HEK293 (cell line): ENCODE results near the gene PLEKHA7.

ENCODE experiments used
- CTCF ChIA-PET: fragments of 350-600 bp; formaldehyde crosslinking; extraction: SDS; loops from one replicate; lab custom pipeline; 2021; ENCODE audit warnings: antibody characterized with exemption; lab: Yijun Ruan, JAX
- POLR2A ChIA-PET: fragments of 300-600 bp; formaldehyde crosslinking; extraction: SDS; loops from one replicate; lab custom pipeline; 2020; ENCODE audit warnings: antibody characterized with exemption, inconsistent platforms; lab: Yijun Ruan, JAX
- H3K27ac ChIP-seq: fragments of 200-500 bp; sonication (Bioruptor generic); 2 replicates; pipeline ENCODE4 v1.5.1; 2014; ENCODE audit warnings: low read depth, low read length, control low read depth, inconsistent platforms; ENCODE audit errors: extremely low read depth
- H3K36me3 ChIP-seq, 2 experiments: fragments of 200-500 bp in 1 of 2; sonication (Bioruptor generic) in 1 of 2; 1 replicate in 1 of 2; 2 replicates in 1 of 2; pipeline ENCODE4 v1.5.1; 2014 to 2017; ENCODE audit warnings: inconsistent platforms in 2 of 2, low read length in 2 of 2; ENCODE audit not compliant: control insufficient read depth in 2 of 2, insufficient read depth in 1 of 2
- H3K4me1 ChIP-seq: fragments of 200-500 bp; sonication (Bioruptor generic); 2 replicates; pipeline ENCODE4 v1.5.1; 2014; ENCODE audit warnings: mild to moderate bottlenecking, low read length, inconsistent platforms; ENCODE audit not compliant: control insufficient read depth, insufficient read depth
- H3K4me3 ChIP-seq: 2 replicates; pipeline ENCODE4 v1.5.1; 2011; ENCODE audit warnings: low read depth, mild to moderate bottlenecking, control low read depth, low read length, moderate library complexity
- H3K9me3 ChIP-seq: fragments of 200-500 bp; sonication (Bioruptor generic); 2 replicates; pipeline ENCODE4 v1.5.1; 2014; ENCODE audit warnings: low read depth, low read length, inconsistent platforms; ENCODE audit not compliant: control insufficient read depth, insufficient read depth
- BCL6B ChIP-seq: fragments of 450-650 bp; formaldehyde crosslinking; IDR thresholded peaks from 2 replicates; pipeline ENCODE4 v1.5.1; 2017; ENCODE audit warnings: missing biosample characterization, missing genetic modification characterization
- EGR2 ChIP-seq: fragments of 450-650 bp; formaldehyde crosslinking; IDR thresholded peaks from 2 replicates; pipeline ENCODE4 v1.5.1; 2016; ENCODE audit warnings: low read depth, missing biosample characterization, missing genetic modification characterization
- GFI1B ChIP-seq: fragments of 450-650 bp; formaldehyde crosslinking; IDR thresholded peaks from 2 replicates; pipeline ENCODE4 v1.5.1; 2016; ENCODE audit warnings: missing biosample characterization, missing genetic modification characterization
- HIC1 ChIP-seq: fragments of 450-650 bp; formaldehyde crosslinking; IDR thresholded peaks from 2 replicates; pipeline ENCODE4 v1.5.1; 2016; ENCODE audit warnings: missing biosample characterization, missing genetic modification characterization
- HOXC10 ChIP-seq: sonication (generic); formaldehyde crosslinking; IDR thresholded peaks from 2 replicates; pipeline ENCODE4 v1.8.1; 2023; ENCODE audit warnings: mild to moderate bottlenecking, missing genetic modification reagents
- KLF16 ChIP-seq: fragments of 450-650 bp; formaldehyde crosslinking; IDR thresholded peaks from 2 replicates; pipeline ENCODE4 v1.5.1; 2017; ENCODE audit warnings: missing biosample characterization, missing genetic modification characterization
- MYNN ChIP-seq: fragments of 450-650 bp; formaldehyde crosslinking; IDR thresholded peaks from 2 replicates; pipeline ENCODE4 v1.5.1; 2016; ENCODE audit warnings: missing biosample characterization, missing genetic modification characterization, borderline replicate concordance
- OVOL3 ChIP-seq: fragments of 450-650 bp; formaldehyde crosslinking; IDR thresholded peaks from 2 replicates; pipeline ENCODE4 v1.5.1; 2016; ENCODE audit warnings: missing biosample characterization, missing genetic modification characterization
- REPIN1 ChIP-seq: fragments of 450-650 bp; formaldehyde crosslinking; IDR thresholded peaks from 2 replicates; pipeline ENCODE4 v1.5.1; 2017; ENCODE audit warnings: missing biosample characterization, missing genetic modification characterization, low read depth
- ZEB2 ChIP-seq: fragments of 450-650 bp; formaldehyde crosslinking; IDR thresholded peaks from 2 replicates; pipeline ENCODE4 v1.5.1; 2016; ENCODE audit warnings: missing biosample characterization, missing genetic modification characterization
- ZFHX2 ChIP-seq: fragments of 450-650 bp; formaldehyde crosslinking; conservative IDR thresholded peaks from 2 replicates; pipeline ENCODE4 v1.5.1; 2016; ENCODE audit warnings: missing biosample characterization, missing genetic modification characterization
- ZNF10 ChIP-seq: fragments of 450-650 bp; formaldehyde crosslinking; IDR thresholded peaks from 2 replicates; pipeline ENCODE4 v1.5.1; 2017; ENCODE audit warnings: missing biosample characterization, missing genetic modification characterization
- ZNF112 ChIP-seq: fragments of 450-650 bp; formaldehyde crosslinking; IDR thresholded peaks from 2 replicates; pipeline ENCODE4 v1.5.0; 2017; ENCODE audit warnings: missing biosample characterization, missing genetic modification characterization
- ZNF114 ChIP-seq: fragments of 450-650 bp; formaldehyde crosslinking; IDR thresholded peaks from 2 replicates; pipeline ENCODE4 v1.5.0; 2017; ENCODE audit warnings: missing biosample characterization, missing genetic modification characterization
- ZNF138 ChIP-seq: fragments of 450-650 bp; formaldehyde crosslinking; IDR thresholded peaks from 2 replicates; pipeline ENCODE4 v1.5.1; 2016; ENCODE audit warnings: missing biosample characterization, missing genetic modification characterization, borderline replicate concordance
- ZNF2 ChIP-seq: fragments of 450-650 bp; formaldehyde crosslinking; IDR thresholded peaks from 2 replicates; pipeline ENCODE4 v1.5.1; 2016; ENCODE audit warnings: missing biosample characterization, missing genetic modification characterization
- ZNF223 ChIP-seq: fragments of 450-650 bp; formaldehyde crosslinking; IDR thresholded peaks from 2 replicates; pipeline ENCODE4 v1.5.1; 2016; ENCODE audit warnings: missing biosample characterization, missing genetic modification characterization
- ZNF23 ChIP-seq: fragments of 450-650 bp; formaldehyde crosslinking; IDR thresholded peaks from 2 replicates; pipeline ENCODE4 v1.5.1; 2016; ENCODE audit warnings: missing biosample characterization, missing genetic modification characterization, borderline replicate concordance
- ZNF26 ChIP-seq: fragments of 450-650 bp; formaldehyde crosslinking; IDR thresholded peaks from 2 replicates; pipeline ENCODE4 v1.5.1; 2016; ENCODE audit warnings: missing biosample characterization, missing genetic modification characterization
- ZNF280D ChIP-seq: fragments of 450-650 bp; formaldehyde crosslinking; IDR thresholded peaks from 2 replicates; pipeline ENCODE4 v1.5.1; 2016; ENCODE audit warnings: missing biosample characterization, missing genetic modification characterization
- ZNF302 ChIP-seq: fragments of 450-650 bp; formaldehyde crosslinking; IDR thresholded peaks from 2 replicates; pipeline ENCODE4 v1.5.1; 2016; ENCODE audit warnings: missing biosample characterization, missing genetic modification characterization, low read depth
- ZNF335 ChIP-seq: fragments of 450-650 bp; formaldehyde crosslinking; conservative IDR thresholded peaks from 2 replicates; pipeline ENCODE4 v1.5.1; 2016; ENCODE audit warnings: missing biosample characterization, missing genetic modification characterization
- ZNF341 ChIP-seq: fragments of 450-650 bp; formaldehyde crosslinking; IDR thresholded peaks from 2 replicates; pipeline ENCODE4; 2016; ENCODE audit warnings: low read depth, missing biosample characterization, missing genetic modification characterization
- ZNF350 ChIP-seq: fragments of 450-650 bp; formaldehyde crosslinking; IDR thresholded peaks from 2 replicates; pipeline ENCODE4 v1.5.0; 2017; ENCODE audit warnings: missing biosample characterization, mild to moderate bottlenecking, missing genetic modification characterization
- ZNF426 ChIP-seq: fragments of 450-650 bp; formaldehyde crosslinking; IDR thresholded peaks from 2 replicates; pipeline ENCODE4 v1.5.1; 2017; ENCODE audit warnings: missing biosample characterization, missing genetic modification characterization, mild to moderate bottlenecking, inconsistent platforms, moderate library complexity
- ZNF513 ChIP-seq: fragments of 450-650 bp; IDR thresholded peaks from 2 replicates; pipeline ENCODE4 v1.5.1; 2018; ENCODE audit warnings: missing biosample characterization, missing genetic modification characterization
- ZNF548 ChIP-seq: fragments of 450-650 bp; formaldehyde crosslinking; IDR thresholded peaks from 2 replicates; pipeline ENCODE4 v1.5.1; 2016; ENCODE audit warnings: missing biosample characterization, missing genetic modification characterization
- ZNF596 ChIP-seq: fragments of 450-650 bp; IDR thresholded peaks from 2 replicates; pipeline ENCODE4 v1.5.0; 2018; ENCODE audit warnings: missing biosample characterization, mild to moderate bottlenecking, missing genetic modification characterization, moderate library complexity
- ZNF626 ChIP-seq: fragments of 450-650 bp; sonication (Bioruptor Pico); formaldehyde crosslinking; IDR thresholded peaks from 2 replicates; pipeline ENCODE4 v1.5.1; 2018; ENCODE audit warnings: missing biosample characterization, missing genetic modification characterization, inconsistent platforms

PLEKHA7 gene

GRCh38 chr11:17013548-17014320, 480 bp downstream of the PLEKHA7 start:
- peak overlapping the region; percentile 77 for H3K4me3 ChIP-seq
- no peaks in the 10 kb centered on the region for H3K9me3 ChIP-seq
- CTCF ChIA-PET = no interaction called here
- no peaks in the 10 kb centered on the region for H3K36me3 ChIP-seq
- POLR2A ChIA-PET = interaction anchor here (0.7 to 2.2 kb wide), 4 partner anchors 24 to 64 kb away, joined by 3 to 8 read pairs (median 3); partner anchors contain the start of gene RPS13
- H3K27ac ChIP-seq = peak overlapping the region; percentile 53; the same call in 1 of the 2 replicates
- no peaks in the 10 kb centered on the region; the same call in 1 of the 2 replicates for H3K4me1 ChIP-seq
- TF ChIP-seq BCL6B (tag by site-specific recombination) (no peak), ZNF138 (tag by site-specific recombination) (no peak), ZNF596 (tag by site-specific recombination) (no peak), ZNF513 (no peak), ZNF114 (tag by site-specific recombination) (no peak), OVOL3 (no peak), ZNF302 (tag by site-specific recombination) (no peak), ZNF112 (no peak), ZNF426 (no peak), ZEB2 (tag by site-specific recombination) (no peak), ZNF10 (peak; percentile 70; the same call in 1 of the 2 replicates), EGR2 (tag by site-specific recombination) (no peak; the same call in 1 of the 2 replicates), ZNF26 (tag by site-specific recombination) (no peak), ZNF223 (no peak), GFI1B (tag by site-specific recombination) (no peak), ZFHX2 (tag by site-specific recombination) (peak; percentile 75), KLF16 (tag by site-specific recombination) (peak; percentile 54; the same call in 1 of the 2 replicates), HIC1 (tag by site-specific recombination) (no peak), REPIN1 (tag by site-specific recombination) (no peak), ZNF335 (tag by site-specific recombination) (peak; percentile 78), ZNF548 (tag by site-specific recombination) (no peak), ZNF341 (peak; percentile 81), ZNF280D (tag by site-specific recombination) (no peak), ZNF626 (no peak), MYNN (no peak), ZNF23 (no peak), ZNF350 (no peak), HOXC10 (CRISPR knock-in tag) (no peak), ZNF2 (no peak; the same call in 1 of the 2 replicates)
